ENCODE data around the gene GNLY. TPM values are rescaled to one million over a fixed set of nuclear protein-coding genes. Genes with fewer than 3 reads are reported as not detected.

GNLY gene
- total and polyA plus RNA-seq, 4 donors, result 0.43 to 8.0 (median 2.1) TPM; not detected in 1

DNA sequence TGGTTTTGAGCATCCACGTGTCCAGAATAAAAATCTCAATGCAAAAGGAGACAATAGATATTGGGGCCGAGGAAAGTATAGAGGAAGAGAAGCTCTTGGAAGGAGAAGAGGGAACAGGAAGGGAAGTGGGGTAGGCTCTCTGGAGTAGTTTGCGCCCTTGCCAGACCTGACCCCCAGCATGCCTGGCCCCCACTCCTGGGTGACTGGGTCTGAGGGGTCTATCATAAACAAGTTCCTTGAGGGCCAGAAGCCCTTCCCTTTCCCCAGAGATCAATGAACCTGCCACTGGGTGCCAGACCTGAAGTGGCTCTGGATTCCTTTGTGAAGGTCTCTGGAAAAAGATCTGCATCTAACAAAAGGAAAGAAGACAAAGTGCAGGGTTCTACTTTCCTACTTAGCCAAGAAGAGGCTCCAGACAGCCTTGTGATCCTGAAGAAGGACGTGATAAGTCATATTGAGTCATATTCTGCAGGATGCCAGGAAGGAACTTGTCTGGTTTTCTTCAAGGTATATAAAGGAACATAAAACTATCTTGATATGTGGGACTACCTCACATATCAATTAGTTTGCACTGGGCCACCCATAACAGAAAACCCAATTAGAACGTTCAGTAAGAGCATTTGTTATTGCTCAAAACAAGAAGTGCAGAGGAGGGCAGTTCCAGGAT is 40.9 kb downstream of the GNLY start:
- Histone ChIP-seq H3K36me3 (ENCODE audit: control insufficient read depth in 1 of 2, insufficient read depth in 2 of 2, low read length in 1 of 2) (no peaks in the 10 kb centered on the region), H3K4me3 (ENCODE audit: low read length in 2 of 2) (no peak overlapping the region), H3K4me1 (ENCODE audit: control insufficient read depth in 1 of 2, insufficient read depth in 2 of 2, low read length in 2 of 2) (peaks cover 0 to 5% of the 10 kb centered on the region in 2 donors), H3K27me3 (ENCODE audit: control insufficient read depth in 1 of 2, insufficient read depth in 2 of 2, low read length in 1 of 2) (no peaks in the 10 kb centered on the region), H3K9me3 (ENCODE audit: control insufficient read depth, low read length) (no peaks in the 10 kb centered on the region), H3K27ac (ENCODE audit: low read depth in 1 of 2, low read length in 2 of 2) (no peak overlapping the region)
- ATAC-seq (ENCODE audit: low FRiP score) (no peak), DNase-seq (no peak)
- intact Hi-C loops (cut with DNase I), result loop anchor here in 1 of 2 donors (5.0 to 10.0 kb wide), 2 partner anchors 62 to 260 kb away; no protein-coding TSS in a partner anchor
- WGBS, 2 donors, result 89 to 90% methylated on average over 5 of the region's 5 CpGs

DNA sequence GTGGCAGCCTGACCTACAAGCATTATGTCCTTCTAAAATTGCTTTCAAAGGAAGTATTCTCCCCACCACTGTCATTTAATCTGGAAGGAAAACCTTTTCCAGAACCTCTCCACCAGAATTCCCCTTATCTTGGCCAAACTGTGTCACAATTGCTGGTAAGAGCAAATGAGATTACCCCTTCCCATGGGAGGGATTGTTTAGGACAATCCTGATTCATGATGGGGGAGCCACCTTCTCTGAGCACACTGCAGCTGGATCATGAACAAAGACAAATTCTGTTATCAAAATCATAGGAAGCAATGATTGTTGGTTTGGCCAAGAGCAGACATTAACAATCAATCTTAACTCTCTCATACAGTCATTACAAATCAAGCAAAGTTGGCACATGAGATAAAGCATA is 41.5 kb downstream of the GNLY start:
- intact Hi-C loops (cut with DNase I), result loop anchor here in 1 of 2 donors (10.0 kb wide), 1 partner anchor 259 kb away; no protein-coding TSS in a partner anchor
- ATAC-seq (ENCODE audit: low FRiP score) (no peak), DNase-seq (no peak)
- Histone ChIP-seq H3K4me1 (ENCODE audit: control insufficient read depth in 1 of 2, insufficient read depth in 2 of 2, low read length in 2 of 2) (peaks cover 0 to 5% of the 10 kb centered on the region in 2 donors), H3K27me3 (ENCODE audit: control insufficient read depth in 1 of 2, insufficient read depth in 2 of 2, low read length in 1 of 2) (no peaks in the 10 kb centered on the region), H3K27ac (ENCODE audit: low read depth in 1 of 2, low read length in 2 of 2) (no peak overlapping the region), H3K9me3 (ENCODE audit: control insufficient read depth, low read length) (no peaks in the 10 kb centered on the region), H3K36me3 (ENCODE audit: control insufficient read depth in 1 of 2, insufficient read depth in 2 of 2, low read length in 1 of 2) (no peaks in the 10 kb centered on the region), H3K4me3 (ENCODE audit: low read length in 2 of 2) (no peak overlapping the region)

DNA sequence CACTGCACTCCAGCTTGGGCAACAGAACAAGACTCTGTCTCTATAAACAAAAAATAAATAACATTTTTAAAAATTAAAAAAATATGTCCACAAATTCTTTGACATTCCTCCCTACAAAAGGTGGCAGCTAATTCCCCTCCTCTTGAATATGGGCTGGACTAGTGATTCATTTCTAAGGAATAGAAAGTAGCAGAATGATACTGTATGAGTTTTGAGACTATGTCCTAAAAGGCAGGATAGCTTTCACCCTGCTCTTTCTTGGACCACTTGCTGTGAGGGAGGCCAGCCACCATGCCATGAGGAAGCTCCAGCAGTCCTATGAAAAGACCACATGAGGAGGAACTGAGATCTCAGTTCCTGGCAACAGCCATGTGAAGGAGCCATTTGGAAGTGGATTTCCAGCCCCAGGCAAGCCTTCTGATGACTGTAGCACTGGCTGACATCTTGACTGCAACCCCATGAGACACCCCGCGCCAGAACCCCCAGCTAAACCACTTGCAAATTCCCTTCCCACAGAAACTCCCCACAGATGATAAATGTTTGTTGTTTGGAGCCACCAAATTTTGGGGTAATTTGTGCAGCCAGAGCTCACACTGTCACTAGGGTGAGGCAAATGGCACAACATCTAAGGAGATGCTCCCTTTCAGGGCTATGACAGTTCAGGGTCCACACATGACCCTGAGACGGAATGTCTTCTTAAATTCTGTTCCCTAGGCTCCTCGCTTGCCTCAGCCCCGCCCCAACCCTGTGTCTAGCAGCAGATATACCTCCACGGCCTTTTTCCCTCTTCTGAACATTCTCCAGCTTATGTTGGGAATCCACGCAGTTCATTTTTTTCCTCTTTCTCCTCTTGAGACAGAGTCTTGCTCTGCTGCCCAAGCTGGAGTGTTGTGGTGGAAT is 42.5 kb downstream of the GNLY start:
- WGBS, 2 donors, result 89 to 90% methylated on average over 7 of the region's 7 CpGs
- Histone ChIP-seq H3K27me3 (ENCODE audit: control insufficient read depth in 1 of 2, insufficient read depth in 2 of 2, low read length in 1 of 2) (no peaks in the 10 kb centered on the region), H3K9me3 (ENCODE audit: control insufficient read depth, low read length) (no peaks in the 10 kb centered on the region), H3K4me3 (ENCODE audit: low read length in 2 of 2) (no peak overlapping the region), H3K4me1 (ENCODE audit: control insufficient read depth in 1 of 2, insufficient read depth in 2 of 2, low read length in 2 of 2) (peaks cover 0 to 7% of the 10 kb centered on the region in 2 donors), H3K36me3 (ENCODE audit: control insufficient read depth in 1 of 2, insufficient read depth in 2 of 2, low read length in 1 of 2) (no peaks in the 10 kb centered on the region), H3K27ac (ENCODE audit: low read depth in 1 of 2, low read length in 2 of 2) (peak overlapping the region in 1 of 2 donors; percentile 78)
- no peak for ATAC-seq (ENCODE audit: low FRiP score)
- no peak for DNase-seq
- intact Hi-C loops (cut with DNase I), result loop anchor here in 1 of 2 donors (10.0 kb wide), 1 partner anchor 258 kb away; no protein-coding TSS in a partner anchor

DNA sequence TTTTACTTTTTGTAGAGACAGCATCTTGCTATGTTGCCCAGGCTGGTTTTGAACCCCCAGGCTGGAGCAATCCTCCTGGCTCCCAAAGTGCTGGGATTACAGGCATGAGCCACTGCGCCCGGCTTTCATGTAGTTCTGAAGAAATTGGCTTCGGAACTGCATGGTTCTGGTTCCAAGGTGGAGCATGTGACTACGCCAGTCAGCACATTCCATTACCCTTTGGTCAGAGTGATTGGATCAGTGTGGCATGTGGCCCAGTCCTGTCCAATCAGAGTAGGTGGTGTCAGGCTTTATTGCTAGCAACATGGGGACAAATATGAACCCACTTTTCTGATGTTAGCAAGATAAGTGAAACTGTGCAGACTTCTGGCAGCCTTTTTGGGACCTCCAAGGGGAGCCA is 43.3 kb downstream of the GNLY start:
- WGBS, 2 donors, result 4 to 10% methylated on average over 4 of the region's 4 CpGs
- Histone ChIP-seq H3K27me3 (ENCODE audit: control insufficient read depth in 1 of 2, insufficient read depth in 2 of 2, low read length in 1 of 2) (no peaks in the 10 kb centered on the region), H3K27ac (ENCODE audit: low read depth in 1 of 2, low read length in 2 of 2) (peak overlapping the region; percentile 29 to 71), H3K4me3 (ENCODE audit: low read length in 2 of 2) (no peak overlapping the region), H3K36me3 (ENCODE audit: control insufficient read depth in 1 of 2, insufficient read depth in 2 of 2, low read length in 1 of 2) (no peaks in the 10 kb centered on the region), H3K9me3 (ENCODE audit: control insufficient read depth, low read length) (no peaks in the 10 kb centered on the region), H3K4me1 (ENCODE audit: control insufficient read depth in 1 of 2, insufficient read depth in 2 of 2, low read length in 2 of 2) (peaks cover 0 to 7% of the 10 kb centered on the region in 2 donors)
- ATAC-seq (ENCODE audit: low FRiP score), result peak; percentile 77
- DNase-seq, result peak; percentile 89
- intact Hi-C loops (cut with DNase I), result loop anchor here in 1 of 2 donors (10.0 kb wide), 1 partner anchor 257 kb away; no protein-coding TSS in a partner anchor

DNA sequence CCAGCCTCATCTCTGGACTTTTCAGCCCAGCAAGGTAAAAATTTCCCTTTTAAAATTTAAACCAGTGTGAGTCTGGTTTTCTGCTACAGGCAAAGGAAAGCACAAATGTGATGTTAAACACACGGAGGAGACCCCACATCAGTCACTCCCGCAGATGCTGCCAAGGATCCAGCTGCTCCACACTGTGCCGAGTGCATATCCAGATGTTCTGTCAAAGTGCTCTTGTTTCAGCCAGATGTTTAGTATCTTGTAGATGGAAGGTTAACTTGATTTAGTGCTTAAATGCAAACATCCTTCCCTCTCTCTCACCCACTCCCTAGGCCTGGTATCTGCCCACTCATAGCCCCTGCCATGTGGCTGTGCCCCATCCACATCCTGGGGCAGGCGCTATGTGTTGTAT is 43.8 kb downstream of the GNLY start:
- DNase-seq (no peak), ATAC-seq (ENCODE audit: low FRiP score) (no peak)
- intact Hi-C loops (cut with DNase I), result loop anchor here in 1 of 2 donors (10.0 kb wide), 1 partner anchor 257 kb away; no protein-coding TSS in a partner anchor
- Histone ChIP-seq H3K9me3 (ENCODE audit: control insufficient read depth, low read length) (no peaks in the 10 kb centered on the region), H3K36me3 (ENCODE audit: control insufficient read depth in 1 of 2, insufficient read depth in 2 of 2, low read length in 1 of 2) (no peaks in the 10 kb centered on the region), H3K27ac (ENCODE audit: low read depth in 1 of 2, low read length in 2 of 2) (peak overlapping the region; percentile 47 to 71), H3K27me3 (ENCODE audit: control insufficient read depth in 1 of 2, insufficient read depth in 2 of 2, low read length in 1 of 2) (no peaks in the 10 kb centered on the region), H3K4me1 (ENCODE audit: control insufficient read depth in 1 of 2, insufficient read depth in 2 of 2, low read length in 2 of 2) (peaks cover 0 to 7% of the 10 kb centered on the region in 2 donors), H3K4me3 (ENCODE audit: low read length in 2 of 2) (no peak overlapping the region)
- 41 to 42% methylated on average over 4 of the region's 4 CpGs for WGBS, 2 donors

DNA sequence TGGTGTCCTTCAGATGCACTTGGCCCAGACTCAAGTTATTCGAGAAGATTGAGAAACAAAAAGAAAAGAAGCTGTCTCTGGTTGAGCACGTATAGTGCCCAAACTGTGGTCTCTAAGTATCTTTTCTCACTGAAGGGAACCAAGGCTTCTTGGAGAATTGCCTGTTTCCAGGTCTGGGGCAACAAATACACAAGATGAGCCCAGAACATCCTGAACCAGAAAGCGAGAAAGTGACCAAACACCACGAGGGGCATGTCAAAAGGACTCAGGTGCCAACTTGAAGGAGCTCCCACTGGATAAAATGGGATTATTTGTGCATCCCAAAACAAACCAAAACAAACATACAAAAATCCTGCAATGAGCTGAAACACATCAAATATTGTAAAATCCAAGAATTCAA is 46.0 kb downstream of the GNLY start:
- Histone ChIP-seq H3K27ac (ENCODE audit: low read depth in 1 of 2, low read length in 2 of 2) (peak overlapping the region; percentile 44 to 78), H3K4me3 (ENCODE audit: low read length in 2 of 2) (no peak overlapping the region), H3K4me1 (ENCODE audit: control insufficient read depth in 1 of 2, insufficient read depth in 2 of 2, low read length in 2 of 2) (peaks cover 0 to 13% of the 10 kb centered on the region in 2 donors), H3K9me3 (ENCODE audit: control insufficient read depth, low read length) (no peaks in the 10 kb centered on the region), H3K36me3 (ENCODE audit: control insufficient read depth in 1 of 2, insufficient read depth in 2 of 2, low read length in 1 of 2) (no peaks in the 10 kb centered on the region), H3K27me3 (ENCODE audit: control insufficient read depth in 1 of 2, insufficient read depth in 2 of 2, low read length in 1 of 2) (no peaks in the 10 kb centered on the region)
- DNase-seq, result no peak
- 79 to 84% methylated on average over 4 of the region's 4 CpGs for WGBS, 2 donors
- intact Hi-C loops (cut with DNase I), result loop anchor here in 1 of 2 donors (10.0 kb wide), 1 partner anchor 145 kb away; the partner anchor contains the start of gene ST3GAL5
- ATAC-seq (ENCODE audit: low FRiP score), result no peak

DNA sequence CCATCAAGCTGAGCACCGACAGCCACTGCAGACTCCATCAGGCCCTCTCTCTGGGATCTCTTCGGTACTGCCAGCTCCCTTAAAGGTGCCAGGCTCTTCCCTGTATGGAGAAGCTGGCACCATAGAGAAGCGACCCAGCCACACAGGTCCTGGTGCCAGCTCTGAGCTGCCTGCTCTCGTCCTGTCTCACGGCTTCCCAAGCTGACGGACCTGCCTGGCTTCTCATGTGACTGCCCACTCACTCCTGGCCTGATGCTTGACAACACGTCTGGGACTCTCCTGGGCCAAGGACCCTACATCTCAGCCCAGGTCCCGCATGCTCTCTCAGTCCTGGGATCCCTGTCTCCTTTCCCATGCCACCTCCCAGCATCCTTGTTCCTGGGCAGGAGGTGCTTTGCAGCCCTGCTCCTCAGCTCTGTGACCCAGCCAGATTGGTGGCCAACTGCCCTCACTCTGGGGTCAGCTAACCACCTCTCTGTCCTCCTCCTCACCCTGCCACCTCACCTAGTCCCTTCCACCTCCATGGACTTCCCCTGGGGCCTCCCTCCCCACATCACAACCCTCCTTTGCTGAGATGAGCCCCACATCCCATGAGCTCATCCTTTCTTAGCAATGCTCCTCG is 47.2 kb downstream of the GNLY start:
- ATAC-seq (ENCODE audit: low FRiP score) (peak; percentile 12), DNase-seq (peak; percentile 76 to 83)
- H3K9me3 ChIP-seq (ENCODE audit: control insufficient read depth, low read length), result no peaks in the 10 kb centered on the region
- no peaks in the 10 kb centered on the region for H3K27me3 ChIP-seq (ENCODE audit: control insufficient read depth in 1 of 2, insufficient read depth in 2 of 2, low read length in 1 of 2)
- intact Hi-C loops (cut with DNase I), result loop anchor here in 1 of 2 donors (10.0 kb wide), 1 partner anchor 143 kb away; the partner anchor contains the start of gene ST3GAL5
- peaks cover 0 to 13% of the 10 kb centered on the region in 2 donors for H3K4me1 ChIP-seq (ENCODE audit: control insufficient read depth in 1 of 2, insufficient read depth in 2 of 2, low read length in 2 of 2)
- no peak overlapping the region for H3K4me3 ChIP-seq (ENCODE audit: low read length in 2 of 2)
- H3K27ac ChIP-seq (ENCODE audit: low read depth in 1 of 2, low read length in 2 of 2), result peak overlapping the region; percentile 73 to 98
- WGBS, 2 donors, result 4 to 11% methylated on average over 9 of the region's 9 CpGs
- H3K36me3 ChIP-seq (ENCODE audit: control insufficient read depth in 1 of 2, insufficient read depth in 2 of 2, low read length in 1 of 2), result no peaks in the 10 kb centered on the region

DNA sequence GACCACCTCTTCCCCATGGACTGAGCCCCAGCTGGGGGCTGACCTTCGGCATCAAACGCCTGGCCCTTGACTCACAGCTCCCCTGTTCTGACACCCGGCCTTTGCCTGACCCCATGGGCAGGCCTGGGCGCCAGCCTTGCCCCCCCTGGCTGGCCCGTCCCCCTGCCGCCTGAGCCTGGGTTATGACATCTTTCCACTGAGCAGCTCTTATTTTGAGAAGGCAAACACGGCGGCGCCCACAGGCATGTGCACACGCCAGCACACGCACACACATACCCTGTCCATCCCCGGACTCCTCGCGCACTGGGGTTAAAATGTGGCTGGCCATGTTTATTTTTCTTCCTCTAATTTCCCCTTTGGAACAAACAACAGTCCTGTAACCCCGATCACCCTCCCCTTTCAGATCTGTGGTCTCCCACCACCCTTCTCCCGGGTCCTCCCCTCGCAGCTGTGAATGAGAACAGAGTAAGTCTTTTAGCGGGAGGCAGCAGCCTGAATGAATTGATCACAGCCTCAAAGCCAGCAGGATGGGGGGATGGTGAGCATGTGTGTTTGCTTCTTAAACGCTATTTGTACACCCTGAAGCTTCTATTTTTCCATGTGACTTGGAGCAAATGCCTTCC is 47.8 kb downstream of the GNLY start:
- ATAC-seq (ENCODE audit: low FRiP score) (peak; percentile 81), DNase-seq (peak; percentile 90 to 93)
- Histone ChIP-seq H3K4me3 (ENCODE audit: low read length in 2 of 2) (no peak overlapping the region), H3K27ac (ENCODE audit: low read depth in 1 of 2, low read length in 2 of 2) (peak overlapping the region; percentile 73 to 98), H3K4me1 (ENCODE audit: control insufficient read depth in 1 of 2, insufficient read depth in 2 of 2, low read length in 2 of 2) (peaks cover 0 to 11% of the 10 kb centered on the region in 2 donors), H3K27me3 (ENCODE audit: control insufficient read depth in 1 of 2, insufficient read depth in 2 of 2, low read length in 1 of 2) (no peaks in the 10 kb centered on the region), H3K9me3 (ENCODE audit: control insufficient read depth, low read length) (no peaks in the 10 kb centered on the region), H3K36me3 (ENCODE audit: control insufficient read depth in 1 of 2, insufficient read depth in 2 of 2, low read length in 1 of 2) (no peaks in the 10 kb centered on the region)
- 1 to 6% methylated on average over 19 of the region's 19 CpGs for WGBS, 2 donors
- intact Hi-C loops (cut with DNase I), result loop anchor here in 1 of 2 donors (10.0 kb wide), 1 partner anchor 143 kb away; the partner anchor contains the start of gene ST3GAL5
